ENCODE measurements around the gene PAX7.

The PAX7 gene

DNA sequence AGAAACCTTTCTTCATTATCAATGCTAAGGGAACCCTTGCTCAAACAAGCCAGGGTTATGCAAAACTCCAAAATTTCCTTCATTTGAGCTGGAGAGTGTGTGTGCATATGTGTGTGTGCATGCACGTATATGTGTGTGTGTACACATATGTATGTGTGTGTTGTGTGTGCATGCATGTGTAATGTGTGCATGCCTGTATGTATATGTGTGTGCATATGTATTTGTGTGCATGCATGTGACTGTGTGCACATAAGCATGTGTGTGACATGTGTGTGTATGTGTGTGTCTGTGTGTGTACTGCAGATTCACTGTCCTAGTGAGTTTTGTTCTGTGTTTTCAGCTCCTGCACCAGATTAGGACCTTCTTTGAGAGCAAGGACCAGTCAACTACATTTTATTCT lies 28.2 kb downstream of the PAX7 start:
- DNase-seq (ENCODE audit: low spot score) = no peak
- no peak for TF ChIP-seq CTCF (IDR thresholded peaks at IDR 0.05; ENCODE audit: extremely low read depth, missing control alignments)

DNA sequence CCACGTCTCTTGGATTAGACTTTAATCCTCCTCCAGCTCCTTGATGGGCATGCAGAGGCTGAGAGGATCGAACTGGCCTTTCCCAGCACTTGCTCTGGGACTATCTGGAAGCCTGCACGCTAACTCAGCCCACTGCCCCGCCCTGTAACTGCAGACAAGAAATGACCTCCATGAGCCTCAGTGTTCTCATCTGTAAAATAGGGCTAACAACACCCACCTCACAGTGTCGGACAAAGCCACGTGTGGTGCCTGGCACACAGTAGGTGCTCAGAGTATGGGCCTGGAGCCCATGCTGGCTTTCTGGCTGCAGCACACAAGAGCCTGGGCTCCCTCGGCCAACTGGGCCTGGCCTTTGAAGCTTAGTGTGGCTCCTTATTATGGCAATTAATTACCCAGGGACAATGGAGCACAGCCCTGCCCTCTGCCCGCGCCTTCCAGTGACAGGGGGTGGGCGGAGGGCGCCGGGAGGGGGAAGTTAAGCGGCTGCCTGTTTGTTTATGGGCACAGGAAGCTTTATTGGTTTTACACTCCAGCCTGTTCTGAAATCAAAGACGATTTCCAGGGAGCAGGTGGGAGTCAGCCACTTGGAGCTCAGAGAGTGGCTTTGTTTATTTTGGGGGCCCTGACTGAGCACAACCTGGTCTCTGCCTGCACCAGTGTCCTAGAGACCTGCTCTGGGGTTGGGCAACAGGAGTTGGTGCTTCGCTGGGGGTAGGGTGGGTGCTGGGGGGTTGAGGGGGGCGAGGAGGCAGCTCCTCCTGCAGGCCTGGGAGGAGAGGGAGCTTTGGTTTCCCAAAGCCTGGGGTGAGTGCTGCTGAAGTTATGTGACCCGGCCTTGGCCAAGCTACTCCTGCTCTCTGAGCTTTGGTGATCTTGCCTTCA lies 31.0 kb downstream of the PAX7 start:
- DNase-seq (ENCODE audit: low spot score) = no peak
- no peak for TF ChIP-seq CTCF (IDR thresholded peaks at IDR 0.05; ENCODE audit: extremely low read depth, missing control alignments)

DNA sequence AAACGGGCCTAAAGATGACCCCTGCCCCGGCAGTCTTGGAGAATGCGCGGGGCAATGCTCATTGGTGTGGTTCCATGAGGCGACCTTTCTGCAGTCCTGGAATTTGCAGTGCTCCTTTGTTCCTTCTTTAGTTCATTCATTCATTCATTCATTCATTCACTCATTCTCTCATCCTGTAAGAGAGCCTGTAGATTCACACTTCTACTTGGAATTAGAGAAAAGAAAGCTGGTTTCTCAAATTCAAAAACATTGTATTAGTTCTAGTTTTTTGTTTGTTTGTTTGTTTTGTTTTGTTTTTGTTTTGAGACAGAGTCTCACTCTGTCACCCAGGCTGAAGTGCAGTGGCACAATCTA lies 31.6 kb downstream of the PAX7 start:
- no peak for TF ChIP-seq CTCF (IDR thresholded peaks at IDR 0.05; ENCODE audit: extremely low read depth, missing control alignments)
- no peak for DNase-seq (ENCODE audit: low spot score)

- DNase-seq (ENCODE audit: low spot score) = no peak
- TF ChIP-seq CTCF (IDR thresholded peaks at IDR 0.05; ENCODE audit: extremely low read depth, missing control alignments) = no peak
Observed at GRCh38 chr1:18666317-18666920, 35.8 kb downstream of the PAX7 start.

DNA sequence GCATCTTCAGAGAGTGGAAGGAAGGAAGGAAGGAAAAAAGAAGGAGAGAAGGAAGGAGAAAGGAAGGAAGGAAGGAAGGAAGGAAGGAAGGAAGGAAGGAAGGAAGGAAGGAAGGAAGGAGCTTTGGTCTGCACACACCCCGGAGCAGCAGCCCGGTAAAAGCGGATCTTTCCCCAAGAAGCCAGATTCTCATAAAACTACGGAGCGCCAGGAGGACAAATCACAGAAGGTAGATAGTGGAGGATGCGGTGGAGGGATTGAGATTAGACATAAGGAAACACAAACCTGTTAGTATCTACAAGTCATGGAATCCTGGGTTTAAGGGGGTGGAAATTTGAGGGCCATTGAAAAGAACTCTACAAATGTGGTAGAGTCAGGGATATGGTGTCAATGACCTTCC lies 36.7 kb downstream of the PAX7 start:
- no peak for TF ChIP-seq CTCF (IDR thresholded peaks at IDR 0.05; ENCODE audit: extremely low read depth, missing control alignments)

GRCh38 chr1:18668046-18668445 lies 37.4 kb downstream of the PAX7 start:
- TF ChIP-seq CTCF (IDR thresholded peaks at IDR 0.05; ENCODE audit: extremely low read depth, missing control alignments) = no peak
- no peak for DNase-seq (ENCODE audit: low spot score)

More for the DNA sequence above, 36.7 kb downstream of the PAX7 start:
- no peak for DNase-seq (ENCODE audit: low spot score)

GRCh38 chr1:18668750-18669404 lies 38.2 kb downstream of the PAX7 start:
- DNase-seq (ENCODE audit: low spot score) = no peak

More at GRCh38 chr1:18668750-18669404, 38.2 kb downstream of the PAX7 start:
- TF ChIP-seq CTCF (IDR thresholded peaks at IDR 0.05; ENCODE audit: extremely low read depth, missing control alignments) = no peak

Data from GM20000 (cell line).